GM12891 (cell line): ENCODE data around the gene CDKN2D.

Source experiments
- PAX5 ChIP-seq: IDR thresholded peaks from 2 replicates; pipeline ENCODE4 v1.6.1; 2011; ENCODE audit warnings: low read length, moderate library complexity, mild to moderate bottlenecking; ENCODE audit not compliant: insufficient read depth, severe bottlenecking
- POLR2A ChIP-seq: IDR thresholded peaks from 2 replicates; pipeline ENCODE4 v1.6.1; 2011; ENCODE audit warnings: low read depth, low read length, control low read depth
- POLR2AphosphoS5 ChIP-seq: IDR thresholded peaks from 2 replicates; pipeline ENCODE4 v1.6.1; 2011; ENCODE audit warnings: low read depth, low read length, control low read depth
- POU2F2 ChIP-seq: IDR thresholded peaks from 2 replicates; pipeline ENCODE4 v1.6.1; 2011; ENCODE audit warnings: low read depth, mild to moderate bottlenecking, control low read depth, low read length, moderate library complexity
- SPI1 ChIP-seq: IDR thresholded peaks from 2 replicates; pipeline ENCODE4 v1.6.1; 2011; ENCODE audit warnings: low read depth, low read length, control low read depth
- TAF1 ChIP-seq: IDR thresholded peaks from 2 replicates; pipeline ENCODE4 v1.6.1; 2011; ENCODE audit warnings: low read depth, low read length, control low read depth

DNA sequence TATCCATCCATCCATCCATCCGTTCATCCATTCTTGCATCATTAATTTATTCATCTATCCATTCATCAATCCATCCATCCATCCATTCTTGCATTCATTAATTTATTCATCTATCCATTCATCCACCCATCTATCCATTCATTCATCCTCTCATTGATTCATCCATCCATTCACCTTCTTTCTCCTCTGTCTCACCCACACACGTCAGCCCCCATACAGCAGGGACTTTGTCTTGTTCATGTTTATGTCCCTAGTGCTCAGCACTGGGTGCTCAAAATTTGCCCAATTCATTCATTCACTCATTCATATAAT lies 19.0 kb upstream of the CDKN2D start:
- TF ChIP-seq POLR2AphosphoS5, result no peak
- TF ChIP-seq POLR2A, result no peak
- no peak for TF ChIP-seq TAF1
- TF ChIP-seq SPI1, result no peak
- TF ChIP-seq POU2F2, result no peak
- TF ChIP-seq PAX5, result no peak
